GM21786 (cell line): Measurements from ENCODE around the gene RABGAP1L.
"Not testable (repeated sequence)": the region's sequence is repeated elsewhere in the genome, so short reads cannot be mapped to it uniquely, and the experiment has no call there.

ENCODE experiments used
- ATAC-seq: cut with Tn5 transposase; IDR thresholded peaks from one replicate; pipeline ENCODE4 v1.9.1; 2021; ENCODE audit not compliant: unreplicated experiment

RABGAP1L gene

DNA sequence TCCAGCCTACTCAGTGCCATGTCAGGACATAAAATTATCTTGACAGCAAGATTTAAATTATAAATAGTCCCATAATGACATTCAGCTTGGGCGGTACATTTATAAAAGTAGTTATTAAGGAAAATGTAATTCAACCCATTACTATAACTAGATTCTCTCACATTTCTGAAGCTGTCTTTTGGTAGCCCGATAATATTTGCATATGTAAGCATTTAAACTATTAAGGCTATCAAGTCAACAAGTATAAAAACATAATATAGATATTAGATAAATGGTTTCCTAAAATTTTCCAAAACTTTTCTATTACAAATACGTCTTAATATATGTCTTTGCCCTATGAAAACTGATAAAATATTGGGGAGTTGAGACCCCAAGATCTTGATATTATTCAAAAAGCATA, 266.8 kb downstream of the RABGAP1L start:
- no peak for ATAC-seq

DNA sequence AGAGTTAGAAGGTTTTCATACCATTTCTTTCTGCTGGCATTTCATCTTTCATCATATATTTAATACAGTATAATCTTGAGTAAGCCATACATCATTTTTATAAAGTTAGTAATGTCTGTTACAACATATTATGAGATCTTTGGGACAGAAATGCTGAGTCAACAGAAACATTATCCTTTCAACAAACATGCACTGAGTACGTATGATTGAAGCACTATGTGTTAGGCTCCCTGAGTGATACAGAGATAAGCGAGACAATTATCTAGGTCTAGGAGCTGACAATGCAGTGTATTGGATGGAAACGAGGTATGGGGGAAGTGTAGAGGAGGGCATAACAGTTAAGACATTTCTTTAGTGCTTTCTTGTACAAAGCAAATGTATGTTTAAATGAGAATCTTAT, 268.7 kb downstream of the RABGAP1L start:
- no peak for ATAC-seq

DNA sequence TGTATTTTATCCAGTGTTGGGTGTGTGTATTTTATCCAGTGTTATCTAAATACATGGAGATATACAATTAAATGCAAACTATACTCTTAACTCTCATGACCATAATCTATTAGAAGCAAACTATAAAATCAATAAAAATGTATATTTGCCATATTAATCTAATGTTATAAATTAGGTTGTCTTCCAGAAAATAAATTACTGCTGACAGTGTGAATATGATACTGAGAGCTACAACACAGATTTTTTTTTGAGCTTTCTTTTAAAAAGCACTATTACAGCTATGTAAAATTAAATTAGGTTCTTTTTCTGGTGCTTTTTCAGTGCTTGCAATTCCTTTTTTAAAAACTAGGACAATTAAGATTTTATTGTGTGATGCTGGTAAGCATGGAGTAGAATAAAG, 269.4 kb downstream of the RABGAP1L start:
- no peak for ATAC-seq

DNA sequence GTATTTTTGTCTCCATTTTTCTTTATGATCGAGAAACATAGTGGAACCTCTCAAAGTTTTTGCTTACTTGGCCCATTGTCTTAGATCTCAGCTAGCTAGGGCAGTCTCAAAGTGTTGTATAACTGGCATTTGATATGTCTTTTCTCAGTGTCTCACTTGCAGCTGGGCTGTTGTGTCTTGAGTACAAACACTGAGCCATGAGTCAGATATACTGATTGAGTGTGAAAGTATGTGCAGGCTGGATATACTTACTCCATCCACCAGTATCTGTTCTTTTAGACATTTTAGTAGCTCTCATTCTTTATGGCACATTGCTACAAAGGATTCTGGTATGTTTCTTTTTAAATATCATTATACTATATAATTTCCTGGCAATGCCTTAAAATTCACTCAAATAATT, 274.1 kb downstream of the RABGAP1L start:
- no peak for ATAC-seq

DNA sequence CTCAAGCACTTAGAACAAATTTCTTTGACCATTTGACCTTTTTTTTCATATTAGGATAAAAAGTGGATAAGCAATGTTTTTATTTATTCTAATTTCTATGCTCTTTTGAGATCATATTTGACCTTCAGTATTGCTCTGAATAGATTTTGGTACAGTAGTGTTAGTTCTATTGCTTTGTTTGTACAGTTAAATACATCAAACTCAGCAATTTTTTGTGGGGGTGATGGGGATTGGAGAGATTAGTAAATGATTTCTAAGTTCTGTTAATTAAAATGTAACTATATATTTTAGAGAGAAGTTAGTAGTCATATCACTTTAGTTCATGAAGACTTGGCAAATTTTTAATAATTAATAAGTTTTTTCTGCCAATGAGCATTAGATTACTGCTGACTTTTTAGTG, 286.0 kb downstream of the RABGAP1L start:
- ATAC-seq = no peak

DNA sequence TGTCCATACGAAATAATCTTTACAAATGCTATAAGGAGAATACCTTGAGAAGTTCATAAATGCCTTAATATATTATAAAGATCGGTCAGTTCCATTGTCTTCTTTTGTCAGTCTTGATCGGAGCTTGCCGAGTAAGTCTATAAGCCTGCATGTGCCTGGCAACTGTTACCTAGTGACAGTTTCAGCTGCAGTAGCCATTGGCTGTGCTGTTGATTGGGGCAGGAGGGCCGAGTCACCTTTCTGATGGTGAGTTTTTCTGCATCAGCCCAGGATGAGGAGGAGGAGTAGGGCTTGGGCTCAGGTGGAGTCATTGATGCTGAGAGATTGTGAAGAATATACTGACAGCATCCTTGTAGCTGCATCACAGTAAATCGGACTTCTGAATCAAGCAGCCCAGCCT, 286.5 kb downstream of the RABGAP1L start:
- ATAC-seq = no peak

DNA sequence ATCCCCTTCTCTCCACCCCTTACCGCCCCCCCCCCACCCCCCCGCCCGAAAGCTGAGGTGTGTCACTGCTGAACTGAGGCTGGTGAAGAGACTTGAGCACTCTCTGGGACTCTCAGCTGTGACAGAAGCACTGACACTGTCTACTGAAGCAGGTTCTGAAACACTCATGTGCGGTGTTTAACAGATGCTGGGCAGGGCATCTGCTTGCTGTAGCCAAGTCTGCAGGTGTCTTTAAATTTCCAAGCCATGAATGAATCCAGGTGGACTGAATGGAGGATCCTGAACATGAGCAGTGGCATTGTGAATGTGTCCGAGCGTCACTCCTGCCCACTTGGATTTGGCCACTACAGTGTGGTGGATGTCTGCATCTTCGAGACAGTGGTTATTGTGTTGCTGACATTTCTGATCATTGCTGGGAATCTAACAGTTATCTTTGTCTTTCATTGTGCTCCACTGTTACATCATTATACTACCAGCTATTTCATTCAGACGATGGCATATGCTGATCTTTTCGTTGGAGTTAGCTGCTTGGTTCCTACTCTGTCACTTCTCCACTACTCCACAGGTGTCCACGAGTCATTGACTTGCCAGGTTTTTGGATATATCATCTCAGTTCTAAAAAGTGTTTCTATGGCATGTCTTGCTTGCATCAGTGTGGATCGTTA, 288.7 kb downstream of the RABGAP1L start, which contains the start of gene GPR52:
GPR52 (plus strand) TSS at position 99 of the 665 bp plus-strand sequence; CDS start at position 247, 148 bp downstream.
- ATAC-seq = no peak

DNA sequence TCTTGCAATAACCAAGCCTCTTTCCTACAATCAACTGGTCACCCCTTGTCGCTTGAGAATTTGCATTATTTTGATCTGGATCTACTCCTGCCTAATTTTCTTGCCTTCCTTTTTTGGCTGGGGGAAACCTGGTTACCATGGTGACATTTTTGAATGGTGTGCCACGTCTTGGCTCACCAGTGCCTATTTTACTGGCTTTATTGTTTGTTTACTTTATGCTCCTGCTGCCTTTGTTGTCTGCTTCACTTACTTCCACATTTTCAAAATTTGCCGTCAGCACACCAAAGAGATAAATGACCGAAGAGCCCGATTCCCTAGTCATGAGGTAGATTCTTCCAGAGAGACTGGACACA, 289.2 kb downstream of the RABGAP1L start:
- ATAC-seq = no peak

DNA sequence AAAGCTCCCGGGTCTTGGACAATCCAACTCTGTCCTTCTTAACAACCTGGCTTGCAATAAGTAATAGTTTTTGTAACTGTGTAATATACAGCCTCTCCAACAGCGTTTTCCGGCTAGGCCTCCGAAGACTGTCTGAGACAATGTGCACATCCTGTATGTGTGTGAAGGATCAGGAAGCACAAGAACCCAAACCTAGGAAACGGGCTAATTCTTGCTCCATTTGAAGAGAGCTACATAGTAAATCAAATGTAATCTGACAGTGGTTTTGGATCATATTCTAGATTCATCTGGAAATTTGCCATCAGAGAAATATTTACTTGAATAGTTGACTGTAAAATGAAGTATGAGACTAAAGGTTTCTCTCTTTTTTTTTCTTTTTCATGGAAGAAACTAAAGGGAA, 289.7 kb downstream of the RABGAP1L start:
- ATAC-seq = no peak

DNA sequence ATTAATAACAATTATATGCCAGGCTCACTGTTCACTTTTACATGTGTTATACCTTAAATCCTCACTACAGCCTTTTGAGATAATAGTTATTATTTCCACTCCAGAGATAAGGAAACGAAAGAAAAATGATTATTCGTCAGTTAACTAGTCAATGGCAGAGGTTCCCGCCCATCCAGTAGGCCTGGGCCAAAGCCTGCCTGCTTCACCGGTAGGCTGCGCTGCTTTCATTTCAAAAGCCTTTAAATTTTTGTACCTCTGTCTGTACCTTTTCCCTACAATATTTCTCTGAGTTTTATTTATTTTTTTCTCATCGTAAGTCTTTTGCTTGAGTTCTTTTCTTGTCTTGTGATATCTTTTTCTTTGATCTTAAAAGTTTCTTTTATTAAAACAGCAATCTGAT, 292.1 kb downstream of the RABGAP1L start:
- no peak for ATAC-seq

DNA sequence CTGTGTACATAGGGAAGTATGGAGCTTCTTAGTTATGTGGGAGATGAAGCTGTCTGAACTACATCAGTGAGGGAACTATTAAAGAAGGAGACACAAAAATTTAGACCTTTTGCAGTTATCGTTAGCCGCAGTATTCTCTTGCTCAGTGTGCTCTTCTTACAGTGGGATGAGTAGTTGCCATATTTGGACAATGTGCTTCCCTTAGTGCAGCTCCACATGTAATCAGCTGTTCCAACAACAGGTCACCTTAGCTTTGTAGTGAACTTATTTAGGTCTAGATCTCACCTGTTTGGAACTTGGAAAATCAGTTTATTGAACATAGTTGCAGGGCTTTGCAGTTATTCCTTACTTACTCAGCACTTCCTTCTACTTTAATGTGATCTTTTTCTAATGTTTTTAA, 306.5 kb downstream of the RABGAP1L start:
- ATAC-seq = no peak

DNA sequence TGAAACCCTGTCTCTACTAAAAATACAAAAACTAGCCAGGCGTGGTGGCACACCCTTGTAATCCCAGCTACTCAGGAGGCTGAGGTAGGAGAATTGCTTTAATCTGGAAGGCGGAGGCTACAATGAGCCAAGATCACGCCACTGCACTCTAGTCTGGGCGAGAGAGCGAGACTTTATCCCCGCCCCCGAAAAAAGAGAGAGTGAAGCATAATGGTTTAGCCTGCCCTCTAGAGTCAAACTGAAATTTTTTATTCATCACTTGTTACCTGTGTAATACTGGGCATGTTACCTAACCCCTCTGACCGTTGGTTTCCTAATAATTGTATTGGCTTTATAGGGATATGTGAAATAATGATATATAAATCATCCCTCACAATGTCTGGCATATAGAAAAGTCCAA, 307.3 kb downstream of the RABGAP1L start:
- ATAC-seq = no peak

DNA sequence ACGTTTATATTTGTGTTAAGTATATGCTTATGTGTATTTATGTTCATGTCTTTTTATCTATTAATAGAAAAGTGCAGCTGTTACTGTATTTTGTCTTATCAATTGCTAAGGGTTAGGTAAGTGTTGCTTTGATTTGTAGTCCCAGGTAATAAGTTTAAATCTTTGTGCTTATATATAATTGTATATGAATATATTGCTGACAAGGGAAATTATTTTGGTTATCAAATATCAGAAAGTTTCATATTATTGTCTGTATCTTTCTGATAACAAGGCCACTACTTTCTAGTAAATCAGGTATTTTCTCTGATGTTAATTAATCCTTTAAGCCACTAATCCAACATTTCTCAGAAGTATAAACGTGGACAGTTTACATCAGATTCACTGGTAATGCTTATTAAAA, 309.7 kb downstream of the RABGAP1L start:
- ATAC-seq = no peak

DNA sequence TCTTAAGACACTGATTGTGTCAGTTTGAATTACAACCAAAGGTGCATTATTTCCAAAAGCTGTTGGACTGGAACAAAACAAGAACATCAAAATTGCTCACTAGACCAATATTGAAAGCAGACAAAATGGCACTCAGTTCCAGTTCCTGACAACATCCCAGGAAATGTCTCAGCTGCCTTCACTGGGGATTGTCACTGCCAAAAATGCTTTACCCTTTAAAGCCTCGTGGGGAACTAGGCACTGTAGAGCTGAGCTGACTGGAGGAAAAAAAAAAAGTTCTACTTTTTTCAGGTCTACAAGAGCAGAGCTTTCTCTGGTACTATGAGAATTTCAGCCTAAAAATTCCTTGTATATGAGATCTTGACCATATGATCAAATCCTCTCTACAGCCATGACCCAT, 310.4 kb downstream of the RABGAP1L start:
- no peak for ATAC-seq

DNA sequence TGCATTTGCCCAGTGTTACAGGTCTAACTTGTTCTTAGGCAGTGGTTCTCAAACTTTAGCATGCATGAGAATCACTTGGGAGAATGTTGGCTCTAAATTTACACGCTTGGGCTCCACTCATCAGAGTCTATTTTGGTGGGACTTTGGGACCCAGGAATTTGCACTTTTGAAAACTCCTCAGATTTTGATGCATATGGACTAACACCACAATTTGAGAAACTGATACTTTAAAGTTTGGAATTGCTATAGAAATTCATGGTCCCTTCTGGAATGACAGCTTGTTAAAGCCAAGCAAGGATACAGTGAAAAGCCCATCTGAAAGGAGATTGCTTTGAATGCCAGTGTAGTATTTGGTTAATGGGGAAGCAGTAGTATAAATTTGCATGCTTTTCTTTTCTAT, 320.0 kb downstream of the RABGAP1L start:
- ATAC-seq = no peak

DNA sequence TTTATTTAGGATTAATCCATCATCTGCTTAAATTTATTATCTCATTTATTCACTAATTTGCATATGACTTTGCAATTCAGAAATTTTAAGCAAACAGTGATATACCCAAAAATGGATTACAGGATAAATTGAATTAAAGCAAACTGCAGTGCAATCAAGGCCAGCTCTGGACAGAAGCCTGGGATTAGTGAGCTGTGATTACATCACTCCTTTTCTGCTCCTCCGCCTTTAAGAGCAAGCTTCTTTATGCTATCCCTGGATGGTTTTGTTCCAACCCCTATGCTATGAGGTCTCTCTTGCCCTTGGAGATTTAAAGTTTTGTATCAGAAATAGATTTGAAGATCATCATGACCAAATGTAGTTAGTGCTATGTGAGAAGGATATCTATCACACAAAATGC, 321.0 kb downstream of the RABGAP1L start:
- no peak for ATAC-seq

DNA sequence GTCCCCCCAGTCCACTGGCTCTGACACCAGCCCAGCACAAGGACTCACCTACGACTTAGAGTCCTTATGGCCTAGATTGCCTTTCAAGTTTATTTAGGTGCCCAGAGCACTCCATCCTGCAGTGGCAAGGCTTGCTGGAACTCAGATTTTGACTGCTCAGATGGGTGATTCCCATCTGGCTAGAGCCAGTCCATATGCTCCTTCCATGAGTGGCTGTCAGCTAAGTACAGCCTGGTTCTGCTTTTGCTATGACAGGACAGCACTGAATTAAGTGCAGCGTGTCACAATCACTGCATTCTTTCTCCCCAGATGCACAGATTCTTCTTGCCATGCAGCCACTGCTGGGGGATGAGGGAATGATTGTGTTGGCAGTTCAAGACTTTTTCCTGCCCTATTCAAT, 332.3 kb downstream of the RABGAP1L start:
- ATAC-seq = no peak

DNA sequence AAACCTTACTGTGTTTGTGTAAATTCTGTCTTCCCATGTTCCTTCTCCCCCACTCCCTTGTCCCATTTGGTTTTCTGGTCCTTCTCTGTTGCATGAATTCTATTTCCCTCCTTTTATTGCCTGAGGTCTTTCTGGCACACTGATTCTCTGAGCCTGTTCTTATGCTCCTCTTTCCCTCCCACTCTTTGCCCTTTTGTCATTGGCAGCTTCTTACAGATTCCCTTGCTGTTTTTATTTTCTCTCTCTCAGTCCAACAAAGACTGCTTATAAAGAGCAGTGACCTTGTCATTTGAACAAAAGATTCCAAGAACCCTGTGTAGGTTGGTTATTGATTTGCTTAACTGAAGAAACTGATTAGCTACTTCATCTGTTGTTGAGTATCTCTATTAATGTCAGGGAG, 338.2 kb downstream of the RABGAP1L start:
- no peak for ATAC-seq

DNA sequence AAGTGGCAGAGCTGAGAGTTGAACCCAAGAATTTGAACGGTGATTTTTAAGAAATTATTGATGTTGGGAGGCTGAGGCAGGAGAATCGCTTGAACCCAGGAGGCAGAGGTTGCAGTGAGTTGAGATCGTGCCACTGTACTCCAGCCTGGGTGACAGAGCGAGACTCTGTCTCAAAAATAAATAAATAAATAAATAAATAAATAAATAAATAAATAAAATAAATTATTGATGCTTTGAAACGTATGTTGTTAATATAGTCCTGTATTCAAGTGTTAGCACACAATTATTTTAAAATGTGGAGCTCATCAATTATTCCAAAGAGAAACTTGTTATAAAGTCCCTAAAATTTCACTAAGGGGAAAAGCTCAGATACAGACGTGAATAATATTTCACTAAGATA, 357.4 kb downstream of the RABGAP1L start:
- not testable (repeated sequence) for ATAC-seq

DNA sequence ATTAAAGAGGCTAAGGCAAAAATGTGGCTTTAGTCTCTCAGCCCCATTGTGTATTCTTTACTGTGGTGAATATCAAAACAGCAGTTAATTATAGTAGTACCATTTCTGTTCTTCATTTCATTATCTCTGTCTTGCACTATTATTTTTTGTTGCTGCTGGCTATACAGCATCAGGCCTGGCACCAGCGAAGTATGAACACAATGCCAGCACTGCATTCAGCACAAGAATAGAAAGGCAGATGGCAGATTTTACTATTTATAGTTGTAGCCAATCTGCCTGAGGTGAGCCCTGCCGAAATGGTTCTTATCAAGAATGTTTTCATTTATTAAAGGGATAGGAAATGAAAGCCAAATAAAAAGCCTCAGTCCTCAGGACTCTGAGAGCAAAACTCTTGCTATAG, 360.5 kb downstream of the RABGAP1L start:
- no peak for ATAC-seq

DNA sequence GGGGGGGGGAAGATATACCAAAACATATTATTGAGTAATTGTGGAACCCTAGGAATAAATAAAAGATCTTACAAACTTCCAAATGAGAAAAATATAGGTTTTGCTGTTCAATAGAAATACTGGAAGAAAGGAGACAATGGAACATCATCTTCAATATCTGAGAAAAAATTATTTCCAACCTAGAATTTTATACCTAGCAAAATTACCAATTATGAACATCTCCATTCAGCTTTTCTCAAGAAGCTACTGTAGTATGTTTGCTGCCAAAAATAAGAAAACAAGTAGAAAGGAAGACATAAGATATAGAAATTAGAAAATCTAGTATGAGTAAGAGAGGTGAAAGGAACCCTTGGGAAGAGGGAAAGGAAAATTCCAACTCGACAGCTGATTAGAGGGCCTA, 372.4 kb downstream of the RABGAP1L start:
- ATAC-seq = no peak

DNA sequence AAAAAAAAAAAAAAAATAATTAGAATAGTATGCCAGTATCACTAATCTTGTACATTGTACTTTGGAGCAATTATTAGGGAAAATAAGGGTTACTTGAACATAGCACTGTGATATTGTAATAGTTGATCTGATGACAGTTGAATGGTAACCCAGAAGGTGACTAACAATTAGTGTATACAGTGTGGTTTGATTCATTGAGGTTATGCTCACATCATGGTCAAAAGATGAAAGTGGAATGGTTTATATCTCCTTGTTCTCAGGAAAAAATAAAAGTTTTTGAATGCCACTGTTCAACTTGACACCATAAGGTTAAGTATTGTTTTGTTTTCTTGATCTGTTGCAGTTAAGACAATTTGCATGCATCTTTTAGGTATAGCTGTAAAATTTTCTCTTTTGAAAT, 375.5 kb downstream of the RABGAP1L start:
- no peak for ATAC-seq

DNA sequence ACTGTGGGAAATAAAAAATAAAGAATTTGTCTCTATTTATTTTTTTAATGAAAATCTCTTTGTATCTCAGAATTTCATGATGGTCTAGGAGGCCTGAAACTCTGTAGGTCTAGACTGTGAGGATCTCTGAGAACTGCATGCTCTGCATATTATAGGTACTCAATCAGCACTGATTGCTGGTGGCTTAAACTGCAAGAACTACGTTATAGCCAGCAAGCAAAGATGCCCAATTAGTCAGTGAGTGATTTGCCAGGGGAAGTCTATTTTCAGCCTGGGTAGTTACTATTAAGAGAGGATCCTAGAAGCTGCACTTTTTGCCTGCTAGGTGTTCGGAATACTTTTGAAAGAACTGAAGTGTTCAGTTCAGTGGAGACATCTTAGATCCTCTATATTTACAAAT, 375.9 kb downstream of the RABGAP1L start:
- no peak for ATAC-seq

DNA sequence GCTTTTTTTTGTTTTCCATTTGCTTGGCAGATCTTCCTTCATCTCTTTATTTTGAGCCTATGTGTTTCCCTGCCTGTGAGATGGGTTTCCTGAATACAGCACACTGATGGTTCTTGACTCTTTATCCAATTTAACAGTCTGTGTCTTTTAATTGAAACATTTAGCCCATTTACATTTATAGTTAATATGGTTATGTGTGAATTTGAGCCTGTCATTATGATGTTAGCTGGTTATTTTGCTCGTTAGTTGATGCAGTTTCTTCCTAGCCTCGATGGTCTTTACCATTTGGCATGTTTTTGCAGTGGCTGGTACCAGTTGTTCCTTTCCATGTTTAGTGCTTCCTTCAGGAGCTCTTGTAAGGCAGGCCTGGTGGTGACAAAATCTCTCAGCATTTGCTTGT, 384.1 kb downstream of the RABGAP1L start:
- ATAC-seq = not testable (repeated sequence)
